ENCODE measurements around the gene CCDC17.

- TF ChIP-seq CTCF (IDR thresholded peaks at IDR 0.05) (no peak), POLR2A (IDR thresholded peaks at IDR 0.05) (no peak)
Observed at GRCh38 chr1:45615885-45616284, 8.0 kb downstream of the CCDC17 start.
